ENCODE results near the gene RCN1.

The RCN1 gene

GRCh38 chr11:32153747-32154146 lies 62.9 kb downstream of the RCN1 start:
- no peak for DNase-seq (ENCODE audit: low read depth in 2 of 2)

GRCh38 chr11:32154275-32154674 lies 63.4 kb downstream of the RCN1 start:
- DNase-seq (ENCODE audit: low read depth in 2 of 2): no peak
